Ovary (tissue), 9 donors: Measurements from ENCODE around the gene DYNC1H1. TPM values are rescaled to one million over a fixed set of nuclear protein-coding genes. Genes with fewer than 3 reads are reported as not detected.
A peak's percentile ranks its signal among the peaks of the same experiment; 100 is the strongest.

Experiments used
- DNase-seq, 5 donors: peaks; one replicate each; pipeline ENCODE4 v3.0.0-alpha.2; 2019 to 2020
- H3K27ac ChIP-seq, 2 donors: fragments of 200-600 bp; one replicate each; pipeline versions ENCODE4 v1.5.1 to v1.8.0; 2019 to 2022
- H3K27me3 ChIP-seq: fragments of 200-600 bp; one replicate; pipeline ENCODE4 v1.8.0; 2022
- H3K36me3 ChIP-seq: fragments of 200-600 bp; sonication (generic); one replicate; pipeline ENCODE4 v1.5.1; 2019
- H3K4me1 ChIP-seq: one replicate; pipeline ENCODE4 v1.8.1; 2013; ENCODE audit warnings: mild to moderate bottlenecking, moderate library complexity; ENCODE audit not compliant: insufficient read depth
- H3K4me3 ChIP-seq: fragments of 200-600 bp; sonication (generic); one replicate; pipeline ENCODE4 v1.5.1; 2017
- H3K9me3 ChIP-seq, 2 donors: fragments of 200-600 bp in 1 of 2; sonication (generic) in 1 of 2; one replicate each; pipeline versions ENCODE4 v1.5.1 to v1.8.1; 2013 to 2019; ENCODE audit warnings: mild to moderate bottlenecking in 1 of 2, moderate library complexity in 1 of 2
- CTCF ChIP-seq, 3 donors: fragments of 450-650 bp in 2 of 3; fragments of 200-600 bp in 1 of 3; IDR thresholded peaks; one replicate each; pipeline versions ENCODE4 v1.5.1 to v1.8.0; 2016 to 2022; ENCODE audit warnings: antibody characterized with exemption in 3 of 3, mild to moderate bottlenecking in 1 of 3
- EP300 ChIP-seq: sonication (generic); formaldehyde crosslinking; IDR thresholded peaks from one replicate; pipeline ENCODE4 v1.6.1; 2017; ENCODE audit warnings: antibody characterized with exemption
- POLR2A ChIP-seq: fragments of 450-650 bp; IDR thresholded peaks from one replicate; pipeline ENCODE4 v1.6.1; 2017; ENCODE audit warnings: antibody characterized with exemption, mild to moderate bottlenecking, moderate library complexity
- WGBS, 3 donors: extraction: QIAGEN DNeasy Blood & Tissue Kit in 1 of 3; methylation state at CpG; one replicate each; pipeline versions ENCODE4 v1.1.5 to v1.1.7; 2013 to 2017; 5-methylcytosine and 5-hydroxymethylcytosine counted together
- intact Hi-C, 4 donors: fragments of 100-400 bp; cut with DNase I; formaldehyde crosslinking; loops; one replicate each; pipeline versions ENCODE4 v1.11.0 to v1.15.1; 2022 to 2023
- polyA plus RNA-seq, 2 donors: library from polyadenylated mRNA; stranded (reverse); fragments of 200-250 nt in 1 of 2; fragments of 350-450 nt in 1 of 2; fragmentation: Illumina TruSeq in 1 of 2; extraction: RNeasy Lipid Tissue Mini Kit (QIAGEN cat#74804) in 1 of 2; gene quantifications; one replicate each; pipeline ENCODE4 v1.2.3, GENCODE V29; 2013 to 2014
- total RNA-seq, 7 donors: library from RNA; depleted of rRNA in 2 of 7; stranded (reverse); fragments of >200 nt in 2 of 7; fragmentation: NEBNext Ultra II Directional in 3 of 7; extraction: Animal tissue kit (Norgen Biotek cat#: 25700) in 3 of 7; gene quantifications; one replicate each; pipeline versions ENCODE4 v1.1.0 to v1.2.4, GENCODE V29; 2016 to 2023
- donor health status: DM: no; HTN: no; CAD: no; lungs with moderate emphysema.
- donor health status: DM: no; HTN: no; CAD: no.
- donor health status: Bipolar disorder and iron deficiency.
- donor health status: DM: yes; HTN: yes; CAD: no.
- donor health status: DM: no; HTN: no; CAD: no.
- donor health status: DM: yes; HTN: yes; CAD: no.

DYNC1H1 gene
- total and polyA plus RNA-seq, 9 donors, result 130 to 373 (median 246) TPM

GRCh38 chr14:102094101-102094500, 129.7 kb downstream of the DYNC1H1 start:
- Histone ChIP-seq H3K4me1 (no peaks in the 10 kb centered on the region), H3K27ac (no peak overlapping the region), H3K9me3 (no peaks in the 10 kb centered on the region), H3K4me3 (no peak overlapping the region), H3K36me3 (no peaks in the 10 kb centered on the region), H3K27me3 (no peaks in the 10 kb centered on the region)
- intact Hi-C loops, result loop anchor here (10.0 kb wide), 4 partner anchors 129 to 389 kb away; partner anchors contain the start of genes DYNC1H1 (in 1 of the 4) and ZNF839 (in 1 of the 4)
- TF ChIP-seq CTCF (IDR thresholded peaks at IDR 0.05), result no peak
- no peak for TF ChIP-seq POLR2A
- 38 to 66% (median 38%) methylated on average over 7 of the region's 7 CpGs for WGBS, 3 donors
- DNase-seq, result no peak

DNA sequence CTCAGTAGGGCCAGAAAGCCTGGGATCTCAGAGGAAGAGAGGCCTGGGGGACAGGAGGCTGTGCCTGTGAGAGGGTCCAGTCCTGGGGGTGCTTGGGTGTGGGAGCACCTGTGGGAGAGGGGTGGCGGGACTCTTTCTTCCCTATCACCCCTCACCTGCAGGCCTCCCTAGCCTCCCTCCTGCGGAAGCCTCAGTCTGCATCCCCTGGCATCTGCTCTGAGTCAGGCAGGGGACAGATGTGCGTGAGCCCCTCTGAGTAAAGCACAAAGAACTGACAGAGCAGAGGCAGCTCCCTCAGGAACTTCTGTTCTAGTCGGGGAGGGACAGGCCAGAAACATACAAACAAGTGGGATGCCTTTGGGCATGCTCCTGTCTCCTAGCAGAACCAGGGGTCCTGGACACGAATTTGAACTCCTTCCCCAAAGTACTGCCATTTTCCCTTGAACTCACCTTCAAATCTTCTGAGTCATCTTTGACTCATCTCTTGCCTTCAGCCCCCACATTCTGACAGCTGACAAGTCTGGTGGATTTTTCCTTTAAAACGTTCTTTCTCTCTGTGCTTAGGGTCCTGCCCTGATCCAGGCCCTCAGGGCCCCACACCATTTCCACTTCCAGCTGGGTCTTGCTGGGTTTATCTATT, 131.0 kb downstream of the DYNC1H1 start:
- H3K4me1 ChIP-seq, result no peaks in the 10 kb centered on the region
- no peaks in the 10 kb centered on the region for H3K36me3 ChIP-seq
- intact Hi-C loops, result loop anchor here (5.0 to 10.0 kb wide), 6 partner anchors 131 to 391 kb away; partner anchors contain the start of genes DYNC1H1 (in 2 of the 4) and ZNF839 (in 1 of the 4)
- WGBS, 3 donors, result 79 to 87% (median 80%) methylated on average over 6 of the region's 6 CpGs
- no peak for TF ChIP-seq EP300
- TF ChIP-seq POLR2A, result no peak
- no peak for TF ChIP-seq CTCF (IDR thresholded peaks at IDR 0.05)
- DNase-seq, result no peak
- no peaks in the 10 kb centered on the region for H3K9me3 ChIP-seq
- H3K4me3 ChIP-seq, result no peak overlapping the region
- no peaks in the 10 kb centered on the region for H3K27me3 ChIP-seq
- no peak overlapping the region for H3K27ac ChIP-seq

DNA sequence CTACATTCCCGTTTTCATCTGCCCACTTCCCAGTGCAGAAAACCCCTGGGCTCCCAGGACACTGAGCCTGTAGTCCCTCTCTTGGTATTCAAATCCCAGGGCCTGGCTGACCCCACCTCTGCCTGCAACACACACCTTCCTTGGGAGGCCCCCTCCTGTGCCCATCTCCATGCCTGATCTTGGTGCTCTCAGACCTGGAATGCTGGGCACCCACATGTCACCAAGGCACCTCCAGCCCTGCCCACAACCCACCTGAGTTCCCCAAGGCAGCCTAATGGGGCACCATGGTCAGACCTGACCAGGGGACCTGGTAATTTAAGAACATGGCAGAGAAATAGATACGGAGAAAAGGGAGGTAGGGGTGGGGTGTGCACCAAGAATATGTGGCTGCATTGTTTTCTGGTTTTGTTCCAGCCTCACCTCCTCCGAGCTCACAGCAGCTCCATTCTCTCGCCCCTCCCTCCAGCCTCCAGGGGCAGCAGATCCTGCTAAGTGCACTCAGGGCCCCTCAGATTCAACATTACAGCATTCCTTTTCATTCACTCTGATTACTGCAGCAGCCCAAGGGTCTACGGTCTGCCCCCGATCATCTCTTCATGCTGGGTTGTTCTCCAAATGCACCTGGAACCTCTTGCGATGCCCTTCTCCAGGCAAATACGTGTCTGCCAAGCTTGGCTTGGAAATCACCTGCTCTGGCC, 131.6 kb downstream of the DYNC1H1 start:
- Histone ChIP-seq H3K9me3 (no peaks in the 10 kb centered on the region), H3K4me1 (no peaks in the 10 kb centered on the region), H3K4me3 (no peak overlapping the region), H3K27me3 (no peaks in the 10 kb centered on the region), H3K27ac (no peak overlapping the region), H3K36me3 (no peaks in the 10 kb centered on the region)
- intact Hi-C loops, result loop anchor here (5.0 to 10.0 kb wide), 6 partner anchors 131 to 391 kb away; partner anchors contain the start of genes DYNC1H1 (in 2 of the 4) and ZNF839 (in 1 of the 4)
- no peak for DNase-seq
- TF ChIP-seq POLR2A (no peak), EP300 (no peak), CTCF (IDR thresholded peaks at IDR 0.05) (no peak)
- WGBS, 3 donors, result 42 to 47% (median 45%) methylated on average over 8 of the region's 8 CpGs

DNA sequence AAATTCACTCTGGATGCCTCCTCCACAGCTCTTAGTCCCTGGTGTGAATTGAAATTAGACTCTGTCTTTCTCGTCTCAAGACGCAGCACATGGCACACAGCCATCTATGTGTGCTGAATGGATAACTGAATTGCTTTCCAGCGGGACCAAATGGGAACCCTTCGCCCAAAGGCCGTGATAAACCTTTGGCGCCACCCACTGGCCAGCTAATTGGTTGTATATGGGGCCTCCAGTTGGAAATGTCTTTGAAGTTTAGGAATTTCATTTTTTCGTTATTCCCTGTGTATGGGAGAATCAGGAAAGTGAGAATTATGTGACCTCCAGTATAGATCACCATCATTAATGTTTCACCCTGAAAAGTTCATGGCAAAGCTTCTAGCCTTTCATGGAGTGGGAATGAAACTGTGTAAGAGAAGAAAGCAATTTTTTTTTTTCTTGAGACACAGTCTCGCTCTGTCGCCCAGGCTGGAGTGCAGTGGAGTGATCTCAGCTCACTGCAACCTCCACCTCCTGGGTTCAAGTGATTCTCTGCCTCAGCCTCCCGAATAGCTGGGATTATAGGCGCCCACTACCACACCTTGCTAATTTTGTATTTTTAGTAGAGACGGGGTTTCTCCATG, 132.3 kb downstream of the DYNC1H1 start:
- H3K9me3 ChIP-seq, result no peaks in the 10 kb centered on the region
- H3K36me3 ChIP-seq, result no peaks in the 10 kb centered on the region
- H3K27ac ChIP-seq, result no peak overlapping the region
- H3K4me1 ChIP-seq, result no peaks in the 10 kb centered on the region
- TF ChIP-seq CTCF (IDR thresholded peaks at IDR 0.05) (peak; percentile 54 to 84 (median 77)), EP300 (no peak)
- peak; percentile 84 to 92 (median 91) for DNase-seq
- H3K27me3 ChIP-seq, result no peaks in the 10 kb centered on the region
- WGBS, 3 donors, result 33 to 36% (median 34%) methylated on average over 12 of the region's 12 CpGs
- intact Hi-C loops, result loop anchor here (5.0 to 10.0 kb wide), 6 partner anchors 132 to 392 kb away; partner anchors contain the start of genes DYNC1H1 (in 2 of the 4) and ZNF839 (in 1 of the 4)
- H3K4me3 ChIP-seq, result no peak overlapping the region
